SK-N-MC (cell line): Measurements from ENCODE around the gene KCNMA1.

Experiments
- EZH2 ChIP-seq: fragments of 200-600 bp; sonication (generic); IDR thresholded peaks from one replicate; pipeline ENCODE4 v1.6.1; 2017; ENCODE audit warnings: antibody characterized with exemption
- POLR2AphosphoS5 ChIP-seq: IDR thresholded peaks from 2 replicates; pipeline ENCODE4 v1.6.1; 2012; ENCODE audit warnings: mild to moderate bottlenecking, low read depth, low read length, borderline replicate concordance

DNA sequence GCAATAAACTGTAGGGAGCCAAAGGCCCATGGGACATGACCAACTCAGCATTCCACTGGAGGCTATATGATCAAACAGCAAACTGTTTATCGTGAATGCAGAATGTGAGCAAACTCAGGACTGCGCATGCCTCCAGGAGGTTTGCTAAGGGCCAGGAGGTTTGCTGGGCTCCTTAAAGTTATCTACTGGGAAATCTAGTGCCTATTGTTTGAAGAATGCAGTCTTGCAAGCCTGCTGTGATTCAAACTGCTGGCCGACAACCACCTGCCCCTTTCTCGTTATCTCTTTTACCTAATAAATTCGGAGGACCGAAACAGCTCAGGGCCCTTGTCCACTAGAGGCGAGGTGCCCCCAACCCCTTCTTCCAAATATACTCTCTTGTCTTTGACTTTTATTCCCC lies 404.1 kb downstream of the KCNMA1 start:
- no peak for TF ChIP-seq POLR2AphosphoS5
- TF ChIP-seq EZH2: no peak
